Mesodermal cell (in vitro differentiated cells): ENCODE data around the gene BCL2L1.

ENCODE experiments used
- H3K27ac ChIP-seq: 2 replicates; pipeline ENCODE4 v1.7.0; 2013; ENCODE audit warnings: mild to moderate bottlenecking, low read depth, low read length, moderate library complexity; ENCODE audit not compliant: severe bottlenecking
- H3K36me3 ChIP-seq: 2 replicates; pipeline ENCODE4 v1.7.1; 2013; ENCODE audit warnings: mild to moderate bottlenecking, low read length, moderate library complexity; ENCODE audit not compliant: control insufficient read depth, insufficient read depth
- H3K4me1 ChIP-seq: one replicate; pipeline ENCODE4 v1.7.1; 2013; ENCODE audit warnings: mild to moderate bottlenecking, low read length; ENCODE audit not compliant: insufficient read depth, control insufficient read depth, poor library complexity, severe bottlenecking
- H3K4me3 ChIP-seq: 2 replicates; pipeline ENCODE4 v1.7.0; 2013; ENCODE audit warnings: low read length, control low read depth, mild to moderate bottlenecking; ENCODE audit not compliant: insufficient read depth, poor library complexity, severe bottlenecking; ENCODE audit errors: extremely low read depth
- H3K9me3 ChIP-seq: 2 replicates; pipeline ENCODE4 v1.7.1; 2013; ENCODE audit warnings: mild to moderate bottlenecking, low read length, moderate library complexity; ENCODE audit not compliant: control insufficient read depth
- whole genome bisulfite sequencing, 2 experiments: methylation state at CpG; one replicate each; pipeline ENCODE4 v1.1.5; 2013; ENCODE audit warnings: missing lambda C conversion rate in 2 of 2; ENCODE audit not compliant: insufficient coverage in 2 of 2; 5-methylcytosine and 5-hydroxymethylcytosine counted together

The BCL2L1 gene

DNA sequence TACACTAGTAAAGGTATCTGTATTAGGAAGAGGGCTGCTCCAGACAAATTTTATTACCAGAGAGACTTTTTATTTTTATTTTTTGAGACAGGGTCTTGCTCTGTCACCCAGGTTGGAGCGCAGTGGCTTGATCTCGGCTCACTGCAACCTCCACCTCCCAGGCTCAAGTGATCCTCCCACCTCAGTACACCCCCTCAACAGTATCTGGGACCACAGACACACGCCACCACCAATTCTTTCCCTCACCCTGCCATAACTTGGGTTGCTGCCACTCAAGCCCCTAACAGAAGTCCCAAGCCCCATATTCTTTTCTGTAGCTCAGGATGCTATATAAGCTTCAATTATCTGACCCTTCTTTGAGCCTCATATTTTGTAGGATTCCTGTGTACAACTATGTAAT, 6.9 kb downstream of the BCL2L1 start:
- Histone ChIP-seq H3K4me1 (peaks cover 82% of the 10 kb centered on the region), H3K9me3 (no peaks in the 10 kb centered on the region), H3K27ac (no peak overlapping the region), H3K4me3 (no peak overlapping the region), H3K36me3 (peaks cover 73% of the 10 kb centered on the region)
- WGBS, 2 experiments, result 63 to 72% methylated on average over 3 of the region's 3 CpGs

DNA sequence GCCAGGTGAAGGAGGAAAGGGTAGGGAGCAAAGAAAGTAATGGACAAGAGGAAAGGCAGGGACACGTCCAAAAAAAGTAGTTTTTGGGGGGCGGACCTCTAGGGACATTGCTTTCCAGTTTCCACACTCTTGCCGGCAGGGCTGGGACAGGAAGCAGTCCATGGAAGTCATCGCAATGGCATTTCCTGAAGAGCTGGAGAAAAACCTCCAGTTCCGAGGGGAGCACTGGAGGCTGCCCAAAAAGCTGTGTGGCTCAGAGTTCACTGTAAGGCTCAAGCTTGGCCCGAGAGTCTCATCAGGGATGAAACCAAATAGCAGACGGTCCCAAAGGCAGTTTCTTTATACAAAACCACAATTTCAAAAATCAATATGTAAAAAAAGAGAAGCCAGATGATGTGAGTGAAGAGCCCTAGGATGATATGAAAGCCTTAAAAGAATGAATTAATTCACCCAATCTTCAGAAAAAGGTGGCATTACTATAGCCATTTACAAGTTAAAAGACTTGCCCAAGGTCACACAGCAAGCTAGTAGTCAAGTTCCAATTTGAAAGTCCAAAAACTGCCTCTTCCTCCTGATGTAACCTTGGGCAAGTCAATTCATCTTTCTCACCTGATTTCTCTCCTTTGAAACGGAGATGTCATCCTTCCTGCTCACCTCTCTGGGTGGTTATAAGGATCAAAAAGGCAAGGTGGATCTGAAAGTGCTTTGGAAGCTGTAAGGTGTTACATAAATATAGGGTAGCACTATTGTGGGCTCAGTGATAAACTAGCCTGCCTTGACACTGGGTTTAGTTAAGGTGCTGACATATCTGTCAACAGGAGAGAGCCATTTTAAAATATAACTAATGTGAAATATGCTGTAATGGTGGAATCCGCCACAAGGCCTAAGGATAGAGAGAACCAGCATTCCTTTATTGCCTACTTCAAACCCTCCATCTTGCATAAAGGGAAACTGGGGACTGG, 9.1 kb downstream of the BCL2L1 start:
- Histone ChIP-seq H3K4me1 (peaks cover 69% of the 10 kb centered on the region), H3K4me3 (no peak overlapping the region), H3K9me3 (no peaks in the 10 kb centered on the region), H3K27ac (peak overlapping the region; percentile 100), H3K36me3 (peaks cover 75% of the 10 kb centered on the region)
- WGBS, 2 experiments, result 19 to 31% methylated on average over 5 to 6 of the region's 9 CpGs

DNA sequence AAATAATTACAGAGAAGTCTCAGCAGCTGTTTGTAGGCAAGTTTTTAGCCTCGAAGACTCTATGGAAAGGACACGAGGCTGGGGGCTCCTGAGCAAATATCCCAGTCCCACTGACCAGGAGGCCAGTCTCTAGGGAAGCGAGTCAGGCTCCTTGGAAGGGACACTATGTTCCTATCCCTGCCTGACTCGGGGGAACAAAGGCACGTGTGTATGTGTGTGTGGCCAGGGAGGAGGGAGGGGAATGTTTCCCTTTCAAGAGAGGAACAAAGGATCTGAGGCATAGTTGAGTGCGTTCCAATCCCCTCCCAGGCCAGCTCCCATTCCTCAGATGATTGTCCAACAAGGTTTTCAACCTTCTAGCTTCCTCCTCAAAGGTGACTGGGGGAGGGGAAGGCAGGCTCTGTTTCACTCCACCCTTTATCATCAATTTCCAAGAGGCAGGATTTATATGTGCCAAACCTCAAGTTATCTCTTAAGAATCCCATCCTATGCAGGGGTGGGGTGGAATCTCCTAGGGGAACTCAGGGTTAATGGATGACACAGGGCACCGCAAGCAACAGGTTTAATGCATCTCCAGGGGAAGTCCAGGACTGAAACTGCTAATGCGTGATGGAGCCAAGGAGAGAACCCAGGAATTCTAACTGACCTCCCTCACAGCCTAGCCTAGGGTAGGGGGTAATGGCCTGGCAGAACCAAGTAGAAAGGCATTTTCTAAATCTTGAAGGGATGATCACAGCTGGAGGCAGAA, 9.9 kb downstream of the BCL2L1 start:
- Histone ChIP-seq H3K4me1 (peaks cover 64% of the 10 kb centered on the region), H3K9me3 (no peaks in the 10 kb centered on the region), H3K27ac (peak overlapping the region; percentile 100), H3K4me3 (no peak overlapping the region), H3K36me3 (peaks cover 75% of the 10 kb centered on the region)
- 46 to 55% methylated on average over 6 to 7 of the region's 8 CpGs for WGBS, 2 experiments

DNA sequence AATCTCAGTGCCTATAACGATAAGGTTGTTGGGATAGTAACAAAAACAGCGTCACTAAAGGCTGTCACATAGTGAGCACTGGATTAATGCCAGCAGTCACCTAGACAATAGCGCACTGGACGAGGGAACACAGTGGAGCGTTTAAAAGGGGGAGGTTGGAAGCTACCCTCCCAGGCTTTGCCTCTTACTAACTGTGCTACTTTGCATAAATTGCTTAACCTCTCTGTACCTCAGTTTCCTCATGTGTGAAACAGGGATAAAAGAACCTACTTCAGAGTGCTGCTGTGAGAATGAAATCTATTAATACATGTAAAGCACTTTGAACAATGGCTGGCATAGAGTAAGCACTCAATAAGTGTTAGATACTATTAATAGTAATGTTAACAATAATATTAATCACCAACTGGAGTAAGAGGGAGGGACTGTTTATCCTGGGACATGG, 10.5 kb downstream of the BCL2L1 start:
- Histone ChIP-seq H3K9me3 (no peaks in the 10 kb centered on the region), H3K4me1 (peaks cover 59% of the 10 kb centered on the region), H3K4me3 (no peak overlapping the region), H3K36me3 (peaks cover 75% of the 10 kb centered on the region), H3K27ac (peak overlapping the region; percentile 100)
- 80 to 89% methylated on average over 4 of the region's 5 CpGs for WGBS, 2 experiments

DNA sequence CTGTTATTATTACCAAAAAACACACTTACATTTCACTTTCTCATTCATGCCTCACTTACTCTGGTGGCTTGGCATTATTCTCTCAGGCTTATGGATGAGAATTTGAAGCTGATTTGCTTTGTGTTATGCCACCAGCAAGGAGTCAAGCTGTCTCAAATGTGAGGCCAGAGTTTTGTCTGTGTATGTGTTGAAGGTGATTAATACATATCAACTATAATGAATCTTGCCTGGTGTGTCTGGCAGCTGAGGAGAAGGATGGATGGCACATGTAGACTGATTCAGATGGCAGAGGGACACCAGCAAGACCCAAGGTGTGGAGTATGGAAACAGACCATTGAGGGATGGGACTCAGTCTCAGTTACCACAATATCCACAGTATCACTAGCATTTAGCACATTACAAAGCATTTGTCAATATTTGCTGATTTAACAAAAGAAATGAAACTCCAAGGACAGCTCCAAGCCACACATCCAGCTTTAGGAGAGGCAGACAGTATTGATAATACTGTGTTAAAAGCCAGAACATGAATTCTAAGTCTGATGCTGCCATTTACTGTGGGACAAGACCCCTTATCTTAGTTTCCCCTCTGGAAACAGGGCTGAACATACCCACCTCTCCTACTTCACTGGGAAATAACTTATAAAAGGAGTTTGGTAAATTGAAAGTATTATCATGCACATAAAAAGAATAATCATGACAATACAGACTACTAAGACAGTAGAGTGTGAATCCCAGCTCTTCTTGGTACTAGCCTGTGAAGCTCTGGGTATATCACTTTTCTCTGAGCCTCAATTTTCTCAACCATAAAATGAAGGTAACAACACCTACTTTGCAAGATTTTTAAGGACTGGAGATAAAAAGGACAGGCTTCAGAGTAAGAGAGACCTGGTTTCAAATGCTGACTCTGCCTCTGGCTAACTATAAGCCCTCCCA, 11.2 kb downstream of the BCL2L1 start:
- no peak overlapping the region for H3K4me3 ChIP-seq
- peaks cover 52% of the 10 kb centered on the region for H3K4me1 ChIP-seq
- H3K36me3 ChIP-seq, result peaks cover 75% of the 10 kb centered on the region
- H3K27ac ChIP-seq, result peak overlapping the region; percentile 100
- no peaks in the 10 kb centered on the region for H3K9me3 ChIP-seq

DNA sequence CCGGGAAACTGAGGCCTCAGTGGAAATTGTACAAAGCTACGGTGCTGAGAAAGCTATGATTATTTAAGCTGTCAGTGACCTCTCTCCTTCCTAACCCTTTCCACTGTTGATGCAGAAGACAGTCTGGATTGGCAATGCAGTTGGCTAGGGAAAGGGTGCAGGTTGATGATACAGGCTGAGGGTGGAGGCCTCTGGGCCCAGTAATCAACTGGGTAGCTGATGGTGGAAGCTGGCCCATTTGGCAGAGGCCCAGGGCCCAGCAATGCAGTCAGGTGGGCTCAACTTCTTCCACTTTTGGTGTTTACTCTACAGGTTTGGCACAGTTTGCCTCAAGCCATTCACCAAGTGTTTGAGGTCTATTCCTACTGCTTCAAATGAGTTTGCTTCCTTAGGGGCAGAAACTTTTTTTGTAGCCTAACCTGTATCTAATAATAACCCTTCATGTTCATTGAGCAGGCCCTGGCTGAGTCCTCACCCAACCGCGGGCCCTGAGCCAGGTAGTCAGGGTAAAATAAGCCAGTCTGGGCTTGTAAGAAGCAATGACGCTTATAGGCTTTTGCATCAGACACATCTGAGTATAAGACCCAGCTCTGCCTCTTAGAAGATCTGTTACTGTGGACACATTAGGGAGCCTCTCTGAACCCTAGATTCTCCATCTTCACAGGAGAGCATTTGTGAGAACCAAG, 12.1 kb downstream of the BCL2L1 start:
- Histone ChIP-seq H3K9me3 (no peaks in the 10 kb centered on the region), H3K4me1 (peaks cover 50% of the 10 kb centered on the region), H3K36me3 (peaks cover 78% of the 10 kb centered on the region), H3K4me3 (no peak overlapping the region), H3K27ac (no peak overlapping the region)
- 96 to 100% methylated on average over 2 to 4 of the region's 5 CpGs for WGBS, 2 experiments

DNA sequence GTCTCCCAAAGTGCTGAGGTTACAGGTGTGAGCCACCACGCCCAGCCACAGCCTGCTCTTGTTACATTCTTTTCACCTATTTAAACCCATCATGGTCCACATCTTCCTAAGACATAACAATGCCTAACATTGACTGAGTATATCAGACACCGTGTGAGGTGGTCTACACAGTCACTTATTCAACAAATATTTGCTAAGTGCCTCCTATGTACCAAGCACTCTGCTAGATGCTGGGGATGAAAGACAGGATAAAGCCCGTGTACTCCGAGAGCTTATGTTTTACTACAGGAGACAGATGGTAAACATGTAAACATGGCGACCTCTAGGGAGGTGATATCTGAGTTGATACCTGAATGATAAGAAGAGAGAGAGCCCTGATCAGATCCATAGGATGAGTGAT, 12.7 kb downstream of the BCL2L1 start:
- Histone ChIP-seq H3K36me3 (peaks cover 76% of the 10 kb centered on the region), H3K4me3 (no peak overlapping the region), H3K27ac (no peak overlapping the region), H3K9me3 (no peaks in the 10 kb centered on the region), H3K4me1 (peaks cover 51% of the 10 kb centered on the region)
- 97 to 100% methylated on average over 5 of the region's 5 CpGs for WGBS, 2 experiments

DNA sequence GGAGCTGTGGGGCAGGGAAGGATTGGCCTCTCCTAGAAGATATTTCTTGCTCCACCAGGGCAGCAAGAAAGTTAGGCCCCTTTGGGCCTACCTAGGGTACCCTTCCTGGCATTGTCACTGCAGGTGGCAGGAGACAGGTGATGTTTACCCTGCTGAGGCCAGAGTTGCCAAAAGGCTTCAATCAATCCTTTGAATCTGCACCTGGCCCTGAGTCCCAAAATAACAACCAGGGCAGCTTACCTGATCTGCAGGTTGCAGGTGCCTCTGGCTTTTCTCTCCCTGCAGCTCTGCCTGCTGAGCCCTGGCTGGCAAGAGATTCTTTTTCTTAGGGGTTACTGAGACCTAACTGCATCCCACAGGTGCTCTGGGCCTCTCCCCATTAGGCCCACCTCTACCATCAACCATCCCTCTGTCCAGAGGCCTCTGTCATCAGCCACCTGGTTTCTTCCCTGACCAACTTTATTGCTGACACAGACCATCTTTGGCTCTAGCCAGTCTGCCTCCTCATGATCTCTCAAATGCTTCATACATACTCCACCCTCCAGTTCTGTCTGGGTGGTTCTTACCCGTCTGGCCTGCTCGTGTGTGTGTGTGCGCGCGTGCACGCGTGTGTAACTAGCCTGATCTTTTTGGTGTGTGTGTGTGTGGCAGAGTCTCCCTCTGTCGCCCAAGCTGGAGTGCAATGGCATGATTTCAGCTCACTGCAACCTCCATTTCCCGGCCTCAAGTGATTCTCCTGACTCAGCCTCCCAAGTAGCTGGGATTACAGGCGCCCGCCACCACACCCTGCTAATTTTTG, 13.7 kb downstream of the BCL2L1 start:
- H3K4me1 ChIP-seq, result peaks cover 51% of the 10 kb centered on the region
- H3K36me3 ChIP-seq, result peaks cover 66% of the 10 kb centered on the region
- 99 to 100% methylated on average over 2 to 11 of the region's 11 CpGs for WGBS, 2 experiments
- H3K4me3 ChIP-seq, result no peak overlapping the region
- no peak overlapping the region for H3K27ac ChIP-seq
- no peaks in the 10 kb centered on the region for H3K9me3 ChIP-seq

DNA sequence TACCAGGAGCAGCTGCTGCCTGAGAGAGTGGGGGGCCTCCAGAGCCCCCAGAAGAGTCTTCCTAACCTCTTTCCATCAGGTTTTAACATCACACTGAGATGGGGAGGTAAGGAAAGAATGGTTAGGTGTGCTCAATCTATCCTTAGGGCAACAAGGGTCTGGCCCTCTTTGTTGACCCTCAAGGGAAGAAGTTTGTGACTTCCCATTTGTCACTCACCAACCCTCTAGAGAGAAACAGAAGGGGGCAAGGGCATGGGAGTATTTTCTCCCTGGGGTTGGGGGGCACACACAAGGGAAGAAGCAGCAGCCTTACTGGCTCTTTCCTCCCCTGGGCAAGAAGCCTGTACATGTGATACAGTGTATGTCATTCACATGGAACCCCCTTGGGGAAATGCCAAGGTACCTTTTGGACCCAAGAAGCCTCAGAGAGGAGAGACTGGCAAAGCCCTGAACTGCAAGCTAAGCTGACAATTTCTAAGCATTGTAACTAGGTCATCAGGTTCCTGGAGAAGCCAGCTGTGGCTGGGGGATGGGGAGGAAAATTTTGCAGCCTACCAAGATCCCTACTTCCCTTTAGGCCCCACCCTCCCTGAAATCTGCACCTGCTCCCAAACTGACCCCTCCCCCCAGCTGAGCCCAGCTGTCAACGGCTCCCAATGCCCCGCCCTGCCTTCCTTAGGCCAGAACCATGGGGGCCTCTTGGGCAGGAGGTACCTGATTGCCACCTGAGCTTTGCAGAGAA, 14.5 kb downstream of the BCL2L1 start:
- no peak overlapping the region for H3K4me3 ChIP-seq
- H3K4me1 ChIP-seq, result peaks cover 44% of the 10 kb centered on the region
- no peaks in the 10 kb centered on the region for H3K9me3 ChIP-seq
- H3K36me3 ChIP-seq, result peaks cover 69% of the 10 kb centered on the region
- no CpG with 5 or more reads among the region's 2 CpGs for WGBS, 2 experiments
- H3K27ac ChIP-seq, result no peak overlapping the region
